ENCODE measurements around the gene LGR4.
"Not testable (repeated sequence)": the region's sequence is repeated elsewhere in the genome, so short reads cannot be mapped to it uniquely, and the experiment has no call there.

LGR4 gene

GRCh38 chr11:27334764-27335163 lies 137.8 kb downstream of the LGR4 start:
- DNase-seq: not testable (repeated sequence)

- DNase-seq: no peak
These were observed 140.6 kb downstream of the LGR4 start for GRCh38 chr11:27331981-27332380.

- DNase-seq: no peak
These were observed 141.8 kb downstream of the LGR4 start for GRCh38 chr11:27330633-27331270.

- DNase-seq: no peak
These were observed 142.5 kb downstream of the LGR4 start for GRCh38 chr11:27329867-27330632.

GRCh38 chr11:27328614-27329013 lies 144.0 kb downstream of the LGR4 start:
- no peak for DNase-seq

- DNase-seq: not testable (repeated sequence)
These were observed 145.5 kb downstream of the LGR4 start for GRCh38 chr11:27327064-27327463.

- not testable (repeated sequence) for DNase-seq
These were observed 150.4 kb downstream of the LGR4 start for GRCh38 chr11:27322196-27322595.

- not testable (repeated sequence) for DNase-seq
These were observed 151.2 kb downstream of the LGR4 start for GRCh38 chr11:27321340-27321739.

- no peak for DNase-seq
These were observed 153.5 kb downstream of the LGR4 start for GRCh38 chr11:27319072-27319471.

- no peak for DNase-seq
These were observed 154.8 kb downstream of the LGR4 start for GRCh38 chr11:27317751-27318150.
